Stimulated activated CD4-positive, alpha-beta T cell treated with anti-CD3 and anti-CD28 coated beads, Interleukin-1b, Interleukin-23, amount 100 ng/mL, for 48 hours (primary cell): ENCODE data around the gene EXOC3L4.

Source experiments
- DNase-seq: peaks from one replicate; pipeline ENCODE4 v3.0.0-alpha.2; 2020

EXOC3L4 gene

GRCh38 chr14:103093856-103094405, 594 bp upstream of the EXOC3L4 start:
- DNase-seq, result no peak

DNA sequence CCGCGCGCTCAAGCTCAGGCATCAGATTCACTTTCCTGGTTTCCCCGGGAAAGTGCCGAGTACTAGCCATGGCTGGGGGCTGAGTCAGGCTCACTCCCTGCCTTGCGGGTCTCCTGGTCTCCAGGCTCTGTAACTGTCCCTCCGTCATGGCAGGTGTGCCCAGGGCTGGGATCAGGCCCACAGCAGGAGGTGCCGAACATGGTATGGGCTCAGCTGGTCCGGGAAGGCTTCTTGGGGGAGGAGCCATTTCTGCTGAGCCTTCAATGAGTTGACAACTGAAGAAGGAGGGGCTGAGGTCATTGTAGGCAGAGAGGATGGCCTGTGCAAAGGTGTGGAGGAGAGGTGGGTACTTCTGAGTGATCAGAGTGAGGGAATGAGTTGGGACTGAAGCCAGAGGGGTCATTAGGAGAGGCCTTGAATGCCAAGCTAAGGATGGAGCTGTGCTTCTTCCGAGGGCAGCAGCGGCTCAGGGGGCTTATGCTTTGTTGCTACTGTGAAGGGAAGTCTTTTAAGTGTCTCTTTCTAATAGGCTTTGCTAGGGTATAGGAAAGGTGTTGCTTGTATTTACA, 769 bp downstream of the EXOC3L4 start:
- no peak for DNase-seq

- DNase-seq, result no peak
Observed at GRCh38 chr14:103096387-103096786, 1.9 kb downstream of the EXOC3L4 start.

DNA sequence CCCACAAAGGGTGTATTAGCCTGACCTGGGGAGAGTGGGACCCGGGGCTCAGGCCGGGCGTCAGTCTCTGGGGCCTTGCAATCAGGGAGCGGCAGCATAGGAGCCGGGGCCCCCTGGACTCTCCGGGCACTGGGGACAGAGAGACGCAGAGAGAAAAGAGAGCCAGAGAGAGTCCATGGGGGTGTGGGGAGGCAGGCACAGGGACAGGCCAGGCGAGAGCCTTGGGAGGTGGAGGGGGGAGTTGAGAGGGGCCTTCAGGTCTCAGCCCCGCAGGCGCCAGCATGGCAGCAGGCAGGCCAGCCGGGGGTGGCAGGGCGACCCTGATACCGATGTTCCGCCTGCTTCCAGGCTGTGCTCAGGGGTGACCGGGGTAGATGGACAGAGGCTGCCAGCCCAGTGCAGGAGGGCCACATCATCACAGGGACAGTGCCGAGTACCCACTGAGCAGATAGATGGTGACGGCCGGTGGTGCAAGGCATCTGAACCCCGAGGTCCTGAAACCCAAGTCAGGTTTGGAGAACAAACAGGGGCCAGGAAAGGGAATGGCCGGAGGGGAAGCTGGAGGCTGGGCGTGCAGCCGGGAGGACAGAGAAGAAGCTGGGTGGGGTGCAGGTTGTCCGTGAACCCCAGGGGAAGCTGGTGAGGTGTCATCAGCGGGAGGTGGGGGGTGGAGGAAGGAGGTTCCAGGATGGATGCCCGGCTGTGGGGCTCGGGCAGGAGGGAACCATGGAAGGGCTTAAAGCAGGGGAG, 2.9 kb downstream of the EXOC3L4 start:
- no peak for DNase-seq

GRCh38 chr14:103097994-103098957, 3.8 kb downstream of the EXOC3L4 start:
- DNase-seq, result no peak

DNA sequence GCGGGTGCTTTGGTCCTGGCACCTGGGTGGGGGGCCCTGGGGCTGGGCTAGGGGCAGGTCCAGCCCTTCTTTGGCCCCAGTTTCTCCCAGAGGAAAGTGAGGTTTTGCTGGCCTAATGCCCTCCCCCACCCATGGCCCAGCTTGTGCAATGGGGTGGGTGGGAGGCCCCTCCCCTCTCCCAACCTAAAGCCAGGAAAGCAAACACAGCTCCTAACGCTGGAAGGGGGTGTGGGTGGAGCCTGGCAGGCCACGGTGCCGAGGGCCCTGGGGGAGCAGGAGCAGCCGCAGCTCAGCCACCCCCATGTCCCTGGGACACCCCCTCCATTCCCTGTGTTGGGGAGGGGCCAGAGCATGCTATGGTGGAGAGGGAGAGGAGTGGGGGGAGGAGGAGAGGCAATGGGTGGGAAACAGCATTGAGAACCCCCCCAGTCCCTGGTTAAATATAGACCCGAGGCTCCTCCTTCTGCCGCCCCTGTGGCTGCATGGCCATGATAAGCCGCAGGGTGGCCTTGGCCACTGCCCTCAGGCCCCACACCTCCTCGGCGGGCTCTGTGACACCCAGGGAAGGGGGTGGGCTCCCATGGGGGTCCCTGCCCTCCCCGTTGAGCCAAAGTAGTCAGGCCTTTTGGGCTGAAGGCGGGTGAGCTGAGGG, 4.7 kb downstream of the EXOC3L4 start:
- DNase-seq, result no peak

DNA sequence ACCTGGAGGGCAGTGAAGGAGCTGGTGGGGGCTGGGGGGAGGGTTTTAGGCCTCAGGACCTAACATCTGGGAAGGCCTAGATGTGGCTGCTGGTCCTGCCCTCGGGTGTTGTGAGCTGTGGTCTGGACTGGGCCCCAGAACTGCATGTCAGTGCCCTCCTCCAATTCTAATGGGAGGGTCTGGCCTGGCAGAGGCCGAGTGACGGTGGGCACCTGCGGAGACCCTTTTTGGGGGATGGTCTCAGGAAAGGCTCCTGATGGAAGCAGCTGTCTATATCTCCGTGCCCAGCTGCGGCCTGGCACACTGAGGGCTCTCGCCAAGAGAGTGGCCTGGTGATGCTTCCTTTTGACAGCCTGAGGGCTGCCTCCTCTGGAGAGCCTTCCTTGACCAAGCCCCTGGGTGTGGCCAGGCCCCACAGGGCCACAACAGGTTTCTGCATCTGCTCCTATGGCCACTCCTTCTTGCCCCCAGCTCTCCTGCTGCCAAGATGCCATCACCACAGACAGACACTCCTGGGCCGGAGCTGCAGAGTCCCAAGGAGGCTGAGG, 5.3 kb downstream of the EXOC3L4 start:
- DNase-seq, result no peak

DNA sequence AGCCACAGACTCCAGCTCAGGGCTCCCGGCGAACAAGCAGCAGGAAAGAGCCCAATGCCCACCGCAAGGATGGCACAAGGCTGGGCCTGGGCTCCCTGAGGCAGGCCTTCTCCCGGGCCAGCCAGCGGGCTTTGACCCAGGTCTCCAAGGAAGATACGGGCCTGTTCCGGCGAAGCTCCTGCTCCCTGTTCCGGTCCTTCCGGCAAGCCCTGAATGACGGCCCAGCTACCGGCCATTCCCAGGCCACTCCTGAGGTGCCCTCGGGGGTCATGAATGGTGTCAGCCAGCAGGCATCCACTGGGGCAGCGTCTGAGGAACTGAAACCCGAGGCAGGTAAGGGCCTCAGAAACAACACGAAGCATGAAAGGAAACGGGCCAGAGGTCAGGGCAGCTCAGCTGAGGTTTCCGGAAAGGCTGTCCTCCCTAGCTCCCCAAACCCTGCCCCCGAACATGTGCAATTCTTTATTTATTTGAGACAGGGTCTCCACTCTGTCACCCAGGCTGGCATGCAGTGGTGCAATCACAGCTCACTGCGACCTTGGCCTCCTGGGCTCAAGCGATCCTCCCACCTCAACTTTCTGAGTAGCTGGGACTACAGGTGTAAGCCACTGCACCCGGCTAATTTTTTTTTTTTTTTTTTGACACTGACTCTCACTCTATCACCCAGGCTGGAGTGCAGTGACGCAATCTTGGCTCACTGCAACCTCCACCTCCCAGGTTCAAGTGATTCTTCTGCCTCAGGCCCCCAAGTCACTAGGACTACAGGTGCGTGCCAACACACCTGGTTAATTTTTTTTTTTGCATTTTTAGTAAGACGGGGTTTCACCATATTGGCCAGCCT, 6.0 kb downstream of the EXOC3L4 start:
- no peak for DNase-seq

GRCh38 chr14:103101257-103101962, 6.9 kb downstream of the EXOC3L4 start:
- no peak for DNase-seq

GRCh38 chr14:103101963-103102688, 7.6 kb downstream of the EXOC3L4 start:
- DNase-seq, result no peak

- DNase-seq, result no peak
Observed at GRCh38 chr14:103102689-103103260, 8.2 kb downstream of the EXOC3L4 start.

- DNase-seq, result no peak
Observed at GRCh38 chr14:103103461-103104388, 9.2 kb downstream of the EXOC3L4 start.

GRCh38 chr14:103104389-103104653, 9.8 kb downstream of the EXOC3L4 start:
- no peak for DNase-seq

DNA sequence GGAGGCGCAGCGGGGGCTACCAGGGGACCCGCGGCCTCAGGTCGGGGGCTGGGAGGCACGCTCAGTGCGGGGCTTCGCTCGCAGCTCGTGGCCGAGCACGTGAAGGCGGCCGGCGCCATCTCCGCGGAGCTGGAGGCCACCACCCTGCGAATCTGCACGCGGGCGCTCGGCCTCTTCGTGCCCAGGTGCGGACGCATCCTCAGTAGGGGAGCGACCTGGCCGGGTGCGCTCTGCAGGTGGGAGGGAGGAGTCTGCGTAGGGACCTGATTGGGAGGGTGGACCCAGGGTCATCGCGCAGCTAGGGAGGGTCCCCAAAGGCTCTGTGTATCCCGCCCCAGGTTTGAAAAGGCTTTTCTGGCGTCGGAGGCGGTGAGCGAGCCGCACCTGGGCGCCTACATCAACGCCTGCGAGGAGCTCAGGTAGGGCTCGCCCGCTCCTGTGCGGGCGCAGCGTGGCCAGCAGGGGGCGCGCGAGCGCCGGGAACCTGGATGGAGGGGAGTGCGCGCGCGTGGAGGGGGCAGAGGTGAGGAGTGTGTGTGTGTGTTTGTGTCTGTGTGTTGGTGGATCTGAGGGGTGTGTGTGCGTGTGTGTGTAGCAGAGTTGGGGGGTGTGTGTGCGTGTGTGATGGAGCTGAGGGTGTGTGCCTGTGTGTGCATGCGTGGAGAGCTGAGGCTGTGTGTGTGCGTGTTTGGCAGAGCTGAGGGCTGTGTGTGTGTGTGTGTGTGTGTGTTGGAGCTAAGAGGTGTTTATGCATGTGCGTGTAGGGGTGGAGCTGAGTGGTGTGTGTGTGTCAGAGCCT, 10.3 kb downstream of the EXOC3L4 start:
- DNase-seq, result peak; percentile 55

- no peak for DNase-seq
Observed at GRCh38 chr14:103105580-103106150, 11.1 kb downstream of the EXOC3L4 start.

- DNase-seq, result no peak
Observed at GRCh38 chr14:103107455-103107854, 12.9 kb downstream of the EXOC3L4 start.

GRCh38 chr14:103107941-103108748, 13.6 kb downstream of the EXOC3L4 start:
- no peak for DNase-seq
